ENCODE measurements around the gene MAVS.

Gene MAVS

GRCh38 chr20:3867802-3868201 is 21.2 kb downstream of the MAVS start:
- no peak for TF ChIP-seq CTCF (IDR thresholded peaks at IDR 0.05; ENCODE audit: extremely low read depth, insufficient read depth, missing control alignments)
- DNase-seq (ENCODE audit: low spot score), result no peak
- in situ Hi-C loops (cut with MboI; ENCODE audit: low pct_unique_long_range_greater_than_20kb, low sequenced_read_pairs, unreplicated experiment), result no loop called here

- in situ Hi-C loops (cut with MboI; ENCODE audit: low pct_unique_long_range_greater_than_20kb, low sequenced_read_pairs, unreplicated experiment), result no loop called here
- no peak for DNase-seq (ENCODE audit: low spot score)
- no peak for TF ChIP-seq CTCF (IDR thresholded peaks at IDR 0.05; ENCODE audit: extremely low read depth, insufficient read depth, missing control alignments)
These were observed 23.4 kb downstream of the MAVS start for GRCh38 chr20:3869839-3870634.

- in situ Hi-C loops (cut with MboI; ENCODE audit: low pct_unique_long_range_greater_than_20kb, low sequenced_read_pairs, unreplicated experiment), result no loop called here
- DNase-seq (ENCODE audit: low spot score), result no peak
- TF ChIP-seq CTCF (IDR thresholded peaks at IDR 0.05; ENCODE audit: extremely low read depth, insufficient read depth, missing control alignments), result no peak
These were observed 25.1 kb downstream of the MAVS start for GRCh38 chr20:3871550-3872265.

- in situ Hi-C loops (cut with MboI; ENCODE audit: low pct_unique_long_range_greater_than_20kb, low sequenced_read_pairs, unreplicated experiment), result no loop called here
- TF ChIP-seq CTCF (IDR thresholded peaks at IDR 0.05; ENCODE audit: extremely low read depth, insufficient read depth, missing control alignments), result no peak
- no peak for DNase-seq (ENCODE audit: low spot score)
These were observed 26.9 kb downstream of the MAVS start for GRCh38 chr20:3873507-3873906.

- DNase-seq (ENCODE audit: low spot score), result no peak
- TF ChIP-seq CTCF (IDR thresholded peaks at IDR 0.05; ENCODE audit: extremely low read depth, insufficient read depth, missing control alignments), result no peak
- in situ Hi-C loops (cut with MboI; ENCODE audit: low pct_unique_long_range_greater_than_20kb, low sequenced_read_pairs, unreplicated experiment), result no loop called here
These were observed 27.7 kb downstream of the MAVS start for GRCh38 chr20:3874194-3874844.

GRCh38 chr20:3875378-3875974 is 28.8 kb downstream of the MAVS start:
- in situ Hi-C loops (cut with MboI; ENCODE audit: low pct_unique_long_range_greater_than_20kb, low sequenced_read_pairs, unreplicated experiment), result no loop called here
- TF ChIP-seq CTCF (IDR thresholded peaks at IDR 0.05; ENCODE audit: extremely low read depth, insufficient read depth, missing control alignments), result no peak
- no peak for DNase-seq (ENCODE audit: low spot score)

Data from GM13977 (cell line).